ENCODE results near the gene REX1BD. TPM values are rescaled to one million over a fixed set of nuclear protein-coding genes. Genes with fewer than 3 reads are reported as not detected.

REX1BD gene
- total and polyA plus RNA-seq, 2 of the 13 experiments (the other 11 are each of a cell fraction or from before 2014, with no cell fraction given) = 7.5 to 25.4 TPM

GRCh38 chr19:18610556-18611326 is 22.1 kb downstream of the REX1BD start (continued):
- peak; percentile 33; the same call in 1 of the 2 replicates for TF ChIP-seq HINFP (CRISPR knock-in tag; IDR thresholded peaks at IDR 0.05; ENCODE audit: low read depth)
- peak; percentile 60; the same call in 1 of the 2 replicates for TF ChIP-seq ZNF678 (CRISPR knock-in tag; IDR thresholded peaks at IDR 0.05)
- peak; percentile 49; the same call in 1 of the 2 replicates for TF ChIP-seq KLF12 (CRISPR knock-in tag; IDR thresholded peaks at IDR 0.05; ENCODE audit: borderline replicate concordance)
- peak; percentile 12; the same call in 1 of the 2 replicates for TF ChIP-seq GFI1 (CRISPR knock-in tag; IDR thresholded peaks at IDR 0.05; ENCODE audit: borderline replicate concordance)
- TF ChIP-seq RORA (CRISPR knock-in tag; IDR thresholded peaks at IDR 0.05) = no peak
- peak; percentile 84 for TF ChIP-seq SAP130 (CRISPR knock-in tag; IDR thresholded peaks at IDR 0.05; ENCODE audit: low read depth)
- TF ChIP-seq SMYD3 (CRISPR knock-in tag; IDR thresholded peaks at IDR 0.05) = peak; percentile 90
- TF ChIP-seq MIER3 (CRISPR knock-in tag; IDR thresholded peaks at IDR 0.05; ENCODE audit: borderline replicate concordance) = peak; percentile 40; the same call in 1 of the 2 replicates
- peak; percentile 30; the same call in 1 of the 2 replicates for TF ChIP-seq SNAI1 (CRISPR knock-in tag; IDR thresholded peaks at IDR 0.05; ENCODE audit: borderline replicate concordance)
- peak; percentile 78; the same call in 1 of the 2 replicates for TF ChIP-seq REPIN1 (CRISPR knock-in tag; IDR thresholded peaks at IDR 0.05; ENCODE audit: borderline replicate concordance, low read depth)
- TF ChIP-seq ELF3 (CRISPR knock-in tag; IDR thresholded peaks at IDR 0.05) = peak; percentile 51
- TF ChIP-seq HDAC2 (CRISPR knock-in tag; IDR thresholded peaks at IDR 0.05) = peak; percentile 69; the same call in 1 of the 2 replicates
- TF ChIP-seq GATAD1 (CRISPR knock-in tag; IDR thresholded peaks at IDR 0.05) = peak; percentile 48
- TF ChIP-seq ZNF614 (CRISPR knock-in tag; IDR thresholded peaks at IDR 0.05; ENCODE audit: borderline replicate concordance) = peak; percentile 47; the same call in 1 of the 2 replicates
- TF ChIP-seq KLF15 (CRISPR knock-in tag; IDR thresholded peaks at IDR 0.05; ENCODE audit: borderline replicate concordance) = 0 out of 2 replicates have a peak, but pooled peaks have one; percentile 39
- TF ChIP-seq ZNF343 (CRISPR knock-in tag; IDR thresholded peaks at IDR 0.05) = peak; percentile 82; the same call in 1 of the 2 replicates
- peak; percentile 36; the same call in 1 of the 2 replicates for TF ChIP-seq MAZ (IDR thresholded peaks at IDR 0.05; ENCODE audit: borderline replicate concordance, low read depth, low read length)
- TF ChIP-seq MAZ (CRISPR knock-in tag; IDR thresholded peaks at IDR 0.05; ENCODE audit: low read depth) = peak; percentile 77
- TF ChIP-seq TBX2 (CRISPR knock-in tag; IDR thresholded peaks at IDR 0.05; ENCODE audit: borderline replicate concordance) = peak; percentile 91
- no peak for TF ChIP-seq CEBPG (CRISPR knock-in tag; IDR thresholded peaks at IDR 0.05)
- TF ChIP-seq HOXD1 (CRISPR knock-in tag; IDR thresholded peaks at IDR 0.05) = peak; percentile 45; the same call in 1 of the 2 replicates
- no peak for TF ChIP-seq LCORL (IDR thresholded peaks at IDR 0.05)
- TF ChIP-seq LCORL (CRISPR knock-in tag; IDR thresholded peaks at IDR 0.05) = peak; percentile 65
- peak; percentile 94 for TF ChIP-seq ZSCAN25 (CRISPR knock-in tag; IDR thresholded peaks at IDR 0.05)
- TF ChIP-seq TBL1XR1 (IDR thresholded peaks at IDR 0.05; ENCODE audit: borderline replicate concordance, low read length, partially characterized antibody) = peak; percentile 31
- TF ChIP-seq ARID4A (CRISPR knock-in tag; IDR thresholded peaks at IDR 0.05; ENCODE audit: borderline replicate concordance) = peak; percentile 51; the same call in 1 of the 2 replicates
